22Rv1 (cell line): ENCODE measurements around the gene GTPBP4.

Source experiments
- ZFX ChIP-seq: fragments of 450-650 bp; IDR thresholded peaks from 2 replicates; pipeline ENCODE4 v1.6.1; 2017; ENCODE audit warnings: antibody characterized with exemption, borderline replicate concordance
- TF ChIP-seq, protein P1 (sequence below): fragments of 450-650 bp; IDR thresholded peaks from 2 replicates; pipeline ENCODE4 v1.5.1; 2017; ENCODE audit warnings: mild to moderate bottlenecking

DNA sequence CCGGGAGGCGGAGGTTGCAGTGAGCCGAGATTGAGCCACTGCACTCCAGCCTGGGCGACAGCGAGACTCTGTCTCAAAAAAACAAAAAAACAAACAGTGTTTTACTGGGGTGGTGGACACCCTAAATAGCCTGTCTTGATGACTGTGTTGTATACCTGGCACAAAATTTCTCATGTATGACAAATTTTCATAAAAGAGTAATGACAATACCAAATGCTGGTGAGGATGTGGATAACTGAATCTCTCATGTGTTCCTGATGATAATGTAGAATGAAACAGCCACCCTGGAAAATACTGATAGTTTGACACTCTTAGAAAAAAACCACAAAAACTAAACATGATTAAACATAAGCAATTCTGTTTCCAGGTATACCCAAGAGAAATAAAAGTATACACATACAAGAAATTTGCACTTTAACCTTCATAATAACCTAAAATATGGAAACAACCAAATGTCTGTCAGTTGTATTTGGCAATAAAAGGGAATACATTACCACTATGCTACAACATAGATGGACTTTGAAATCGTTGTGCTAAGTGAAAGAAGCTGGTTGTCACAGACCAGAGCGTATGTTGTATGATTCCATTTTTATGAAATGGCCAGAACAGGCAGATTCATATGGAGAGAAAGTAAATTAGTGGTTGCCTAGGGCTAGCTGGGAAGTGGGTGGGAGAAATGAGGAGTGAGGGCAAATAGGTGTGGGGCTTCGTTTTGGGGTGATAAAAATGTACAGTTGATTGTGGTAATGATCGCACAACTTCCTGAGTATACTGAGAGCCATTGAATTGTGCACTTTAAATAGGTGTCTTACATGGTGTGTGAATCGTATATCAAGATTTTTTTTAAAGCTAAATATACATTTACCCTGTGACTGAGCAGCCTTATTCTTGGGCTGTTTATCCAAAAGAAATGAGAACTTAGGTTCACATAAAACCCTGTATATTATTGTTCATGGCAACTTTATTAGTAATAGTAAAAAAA lies 80.4 kb downstream of the GTPBP4 start:
- TF ChIP-seq, protein P1, sequence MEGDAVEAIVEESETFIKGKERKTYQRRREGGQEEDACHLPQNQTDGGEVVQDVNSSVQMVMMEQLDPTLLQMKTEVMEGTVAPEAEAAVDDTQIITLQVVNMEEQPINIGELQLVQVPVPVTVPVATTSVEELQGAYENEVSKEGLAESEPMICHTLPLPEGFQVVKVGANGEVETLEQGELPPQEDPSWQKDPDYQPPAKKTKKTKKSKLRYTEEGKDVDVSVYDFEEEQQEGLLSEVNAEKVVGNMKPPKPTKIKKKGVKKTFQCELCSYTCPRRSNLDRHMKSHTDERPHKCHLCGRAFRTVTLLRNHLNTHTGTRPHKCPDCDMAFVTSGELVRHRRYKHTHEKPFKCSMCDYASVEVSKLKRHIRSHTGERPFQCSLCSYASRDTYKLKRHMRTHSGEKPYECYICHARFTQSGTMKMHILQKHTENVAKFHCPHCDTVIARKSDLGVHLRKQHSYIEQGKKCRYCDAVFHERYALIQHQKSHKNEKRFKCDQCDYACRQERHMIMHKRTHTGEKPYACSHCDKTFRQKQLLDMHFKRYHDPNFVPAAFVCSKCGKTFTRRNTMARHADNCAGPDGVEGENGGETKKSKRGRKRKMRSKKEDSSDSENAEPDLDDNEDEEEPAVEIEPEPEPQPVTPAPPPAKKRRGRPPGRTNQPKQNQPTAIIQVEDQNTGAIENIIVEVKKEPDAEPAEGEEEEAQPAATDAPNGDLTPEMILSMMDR = no peak
- no peak for TF ChIP-seq ZFX
